Liver (tissue), 9 donors: Measurements from ENCODE around the gene GRIP1. TPM values are rescaled to one million over a fixed set of nuclear protein-coding genes. Genes with fewer than 3 reads are reported as not detected.

Source experiments
- DNase-seq: peaks from one replicate; pipeline ENCODE4 v3.0.0-alpha.2; 2017; ENCODE audit warnings: low spot score
- H3K27ac ChIP-seq, 2 donors: one replicate each; pipeline ENCODE4 v1.7.0; 2013; ENCODE audit warnings: inconsistent platforms in 2 of 2, low read length in 2 of 2, control low read depth in 1 of 2, low read depth in 1 of 2, mild to moderate bottlenecking in 1 of 2
- H3K27me3 ChIP-seq, 4 donors: one replicate each; pipeline versions ENCODE4 v1.6.1 to v1.7.0; 2013; ENCODE audit warnings: low read length in 3 of 4, inconsistent platforms in 1 of 4, mild to moderate bottlenecking in 1 of 4, moderate library complexity in 1 of 4; ENCODE audit not compliant: control insufficient read depth in 4 of 4, insufficient read depth in 4 of 4
- H3K36me3 ChIP-seq, 4 donors: one replicate each; pipeline versions ENCODE4 v1.6.1 to v1.7.0; 2013; ENCODE audit warnings: low read length in 3 of 4, mild to moderate bottlenecking in 3 of 4, low read depth in 1 of 4, moderate library complexity in 1 of 4; ENCODE audit not compliant: control insufficient read depth in 4 of 4, insufficient read depth in 3 of 4
- H3K4me1 ChIP-seq, 4 donors: one replicate each; pipeline versions ENCODE4 v1.6.1 to v1.7.0; 2013; ENCODE audit warnings: low read length in 3 of 4, mild to moderate bottlenecking in 3 of 4, moderate library complexity in 1 of 4; ENCODE audit not compliant: control insufficient read depth in 4 of 4, insufficient read depth in 4 of 4
- H3K4me3 ChIP-seq, 3 donors: one replicate each; pipeline versions ENCODE4 v1.6.1 to v1.7.0; 2013; ENCODE audit warnings: low read length in 3 of 3, control low read depth in 1 of 3, low read depth in 1 of 3, mild to moderate bottlenecking in 1 of 3
- H3K9ac ChIP-seq, 2 donors: one replicate each; pipeline ENCODE4 v1.7.0; 2013; ENCODE audit warnings: low read length in 2 of 2, mild to moderate bottlenecking in 2 of 2, moderate library complexity in 2 of 2, control low read depth in 1 of 2, low read depth in 1 of 2
- H3K9me3 ChIP-seq, 4 donors: one replicate each; pipeline versions ENCODE4 v1.6.1 to v1.7.0; 2013; ENCODE audit warnings: low read length in 3 of 4; ENCODE audit not compliant: control insufficient read depth in 4 of 4
- CTCF ChIP-seq: fragments of 150-350 bp; IDR thresholded peaks from 2 replicates; pipeline ENCODE4 v1.5.1; 2017; ENCODE audit warnings: improper control_type of control experiment, low read depth, low read length; ENCODE audit not compliant: missing input control
- FOXA2 ChIP-seq: IDR thresholded peaks from 2 replicates; pipeline ENCODE4 v1.6.1; 2016; ENCODE audit warnings: antibody characterized with exemption
- GABPA ChIP-seq, 2 donors: IDR thresholded peaks in 1 of 2; conservative IDR thresholded peaks in 1 of 2; 2 replicates each; pipeline ENCODE4 v1.6.1; 2016; ENCODE audit warnings: antibody characterized with exemption in 2 of 2, mild to moderate bottlenecking in 1 of 2, moderate library complexity in 1 of 2
- HNF4A ChIP-seq, 2 donors: conservative IDR thresholded peaks; 2 replicates each; pipeline ENCODE4 v1.6.1; 2016; ENCODE audit warnings: antibody characterized with exemption in 2 of 2, mild to moderate bottlenecking in 2 of 2
- JUND ChIP-seq, 2 donors: IDR thresholded peaks; 2 replicates each; pipeline ENCODE4 v1.6.1; 2016; ENCODE audit warnings: antibody characterized with exemption in 2 of 2
- MAX ChIP-seq: IDR thresholded peaks from 2 replicates; pipeline ENCODE4 v1.6.1; 2016; ENCODE audit warnings: antibody characterized with exemption
- TAF1 ChIP-seq: conservative IDR thresholded peaks from 2 replicates; pipeline ENCODE4 v1.6.1; 2016; ENCODE audit warnings: antibody characterized with exemption, mild to moderate bottlenecking
- YY1 ChIP-seq: IDR thresholded peaks from 2 replicates; pipeline ENCODE4 v1.6.1; 2016; ENCODE audit warnings: antibody characterized with exemption, mild to moderate bottlenecking
- polyA plus RNA-seq, 2 donors: library from polyadenylated mRNA; stranded (reverse) in 1 of 2; unstranded in 1 of 2; fragments of 200-250 nt in 1 of 2; fragments of >200 nt in 1 of 2; fragmentation: Nextera tagmentation in 1 of 2; extraction: Ambion mirVana in 1 of 2; gene quantifications; one replicate each; pipeline versions ENCODE4 v1.2.1 to v1.2.3, GENCODE V29; 2013 to 2015
- total RNA-seq, 2 donors: library from RNA; depleted of rRNA; stranded (reverse); fragments of >200 nt; gene quantifications; one replicate each; pipeline ENCODE4 v1.2.3, GENCODE V29; 2014
- TF ChIP-seq, protein P1 (sequence below): IDR thresholded peaks from 2 replicates; pipeline ENCODE4 v1.6.1; 2016; ENCODE audit warnings: antibody characterized with exemption
- TF ChIP-seq, protein P2 (sequence below): IDR thresholded peaks from 2 replicates; pipeline ENCODE4 v1.6.1; 2016; ENCODE audit warnings: antibody characterized with exemption, mild to moderate bottlenecking
- donor health status: healthy.
- donor health status: healthy.
- donor health status: healthy.
- donor health status: healthy.
- donor health status: healthy.

The GRIP1 gene
- total and polyA plus RNA-seq, 4 donors = 0.05 to 1.5 (median 0.24) TPM

- no peak overlapping the region for H3K27ac ChIP-seq
Measured at GRCh38 chr12:66612090-66612775, 66.6 kb downstream of the GRIP1 start.

DNA sequence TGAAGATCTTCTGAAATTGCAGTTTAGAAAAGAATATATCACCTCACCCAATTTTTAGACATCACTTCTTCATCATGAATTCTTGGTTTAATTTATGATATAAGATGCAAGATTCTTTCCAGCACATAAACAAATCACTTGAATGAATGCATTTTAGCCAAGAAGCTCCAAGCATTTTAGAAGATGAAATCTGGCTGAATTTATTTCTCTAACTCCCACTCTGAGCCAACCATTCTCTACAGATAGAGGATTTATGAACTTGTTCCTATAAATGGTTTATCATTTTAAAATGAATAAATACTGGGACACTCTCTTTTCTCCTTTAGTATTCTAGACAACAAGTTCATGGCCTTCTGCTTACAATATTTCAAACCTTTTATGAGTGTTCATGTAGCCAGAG, 71.7 kb downstream of the GRIP1 start:
- H3K27ac ChIP-seq = no peak overlapping the region
- TF ChIP-seq, protein P1, sequence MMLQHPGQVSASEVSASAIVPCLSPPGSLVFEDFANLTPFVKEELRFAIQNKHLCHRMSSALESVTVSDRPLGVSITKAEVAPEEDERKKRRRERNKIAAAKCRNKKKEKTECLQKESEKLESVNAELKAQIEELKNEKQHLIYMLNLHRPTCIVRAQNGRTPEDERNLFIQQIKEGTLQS = no peak
- no peak for TF ChIP-seq TAF1
- TF ChIP-seq HNF4A (conservative IDR thresholded peaks at IDR 0.05) = no peak
- TF ChIP-seq CTCF = no peak
- TF ChIP-seq JUND (IDR thresholded peaks at IDR 0.05) = no peak
- TF ChIP-seq YY1 = no peak
- TF ChIP-seq GABPA (IDR thresholded peaks at IDR 0.05 in 1 of 2, conservative IDR thresholded peaks at IDR 0.05 in 1 of 2) = no peak
- TF ChIP-seq FOXA2 = no peak
- no peak for TF ChIP-seq MAX
- no peak overlapping the region for H3K9ac ChIP-seq
- H3K9me3 ChIP-seq = no peaks in the 10 kb centered on the region
- no peaks in the 10 kb centered on the region for H3K4me1 ChIP-seq
- no peaks in the 10 kb centered on the region for H3K27me3 ChIP-seq
- H3K36me3 ChIP-seq = no peaks in the 10 kb centered on the region
- H3K4me3 ChIP-seq = no peak overlapping the region
- no peak for DNase-seq

More at GRCh38 chr12:66612090-66612775, 66.6 kb downstream of the GRIP1 start:
- H3K27me3 ChIP-seq = no peaks in the 10 kb centered on the region
- no peaks in the 10 kb centered on the region for H3K9me3 ChIP-seq
- no peak overlapping the region for H3K4me3 ChIP-seq
- TF ChIP-seq, protein P2, sequence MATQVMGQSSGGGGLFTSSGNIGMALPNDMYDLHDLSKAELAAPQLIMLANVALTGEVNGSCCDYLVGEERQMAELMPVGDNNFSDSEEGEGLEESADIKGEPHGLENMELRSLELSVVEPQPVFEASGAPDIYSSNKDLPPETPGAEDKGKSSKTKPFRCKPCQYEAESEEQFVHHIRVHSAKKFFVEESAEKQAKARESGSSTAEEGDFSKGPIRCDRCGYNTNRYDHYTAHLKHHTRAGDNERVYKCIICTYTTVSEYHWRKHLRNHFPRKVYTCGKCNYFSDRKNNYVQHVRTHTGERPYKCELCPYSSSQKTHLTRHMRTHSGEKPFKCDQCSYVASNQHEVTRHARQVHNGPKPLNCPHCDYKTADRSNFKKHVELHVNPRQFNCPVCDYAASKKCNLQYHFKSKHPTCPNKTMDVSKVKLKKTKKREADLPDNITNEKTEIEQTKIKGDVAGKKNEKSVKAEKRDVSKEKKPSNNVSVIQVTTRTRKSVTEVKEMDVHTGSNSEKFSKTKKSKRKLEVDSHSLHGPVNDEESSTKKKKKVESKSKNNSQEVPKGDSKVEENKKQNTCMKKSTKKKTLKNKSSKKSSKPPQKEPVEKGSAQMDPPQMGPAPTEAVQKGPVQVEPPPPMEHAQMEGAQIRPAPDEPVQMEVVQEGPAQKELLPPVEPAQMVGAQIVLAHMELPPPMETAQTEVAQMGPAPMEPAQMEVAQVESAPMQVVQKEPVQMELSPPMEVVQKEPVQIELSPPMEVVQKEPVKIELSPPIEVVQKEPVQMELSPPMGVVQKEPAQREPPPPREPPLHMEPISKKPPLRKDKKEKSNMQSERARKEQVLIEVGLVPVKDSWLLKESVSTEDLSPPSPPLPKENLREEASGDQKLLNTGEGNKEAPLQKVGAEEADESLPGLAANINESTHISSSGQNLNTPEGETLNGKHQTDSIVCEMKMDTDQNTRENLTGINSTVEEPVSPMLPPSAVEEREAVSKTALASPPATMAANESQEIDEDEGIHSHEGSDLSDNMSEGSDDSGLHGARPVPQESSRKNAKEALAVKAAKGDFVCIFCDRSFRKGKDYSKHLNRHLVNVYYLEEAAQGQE = no peak
- TF ChIP-seq, protein P1 = no peak
- no peak for TF ChIP-seq CTCF
- no peaks in the 10 kb centered on the region for H3K36me3 ChIP-seq
- H3K9ac ChIP-seq = no peak overlapping the region
- no peak for DNase-seq
- no peaks in the 10 kb centered on the region for H3K4me1 ChIP-seq
